Adrenal gland (tissue), 5 donors: ENCODE data around the gene MRPL53.

ENCODE experiments used
- CTCF ChIP-seq, 6 experiments: fragments of 450-650 bp in 4 of 6; fragments of 200-600 bp in 2 of 6; sonication (generic) in 1 of 6; IDR thresholded peaks; 1 replicate in 5 of 6; 2 replicates in 1 of 6; pipeline versions ENCODE4 v1.5.1 to v1.8.0; 2016 to 2021; ENCODE audit warnings: antibody characterized with exemption in 6 of 6, mild to moderate bottlenecking in 2 of 6, moderate library complexity in 1 of 6
- POLR2A ChIP-seq, 2 donors: fragments of 450-650 bp; IDR thresholded peaks; one replicate each; pipeline ENCODE4 v1.6.1; 2017; ENCODE audit warnings: antibody characterized with exemption in 2 of 2, mild to moderate bottlenecking in 2 of 2, moderate library complexity in 1 of 2
- donor health status: DM: no; HTN: no; CAD: no.

GRCh38 chr2:74511104-74511989, 38.9 kb upstream of the MRPL53 start:
- TF ChIP-seq CTCF (IDR thresholded peaks at IDR 0.05): no peak
- no peak for TF ChIP-seq POLR2A (IDR thresholded peaks at IDR 0.05)
